ENCODE measurements around the gene RALGPS2. TPM values are rescaled to one million over a fixed set of nuclear protein-coding genes. Genes with fewer than 3 reads are reported as not detected.

The RALGPS2 gene
- total and polyA plus RNA-seq, 2 donors = 6.4 to 17.8 TPM

GRCh38 chr1:178713259-178713658 is 11.8 kb upstream of the RALGPS2 start:
- DNase-seq (ENCODE audit: low read depth in 6 of 9, low spot score in 9 of 9) = no peak
- H3K27me3 ChIP-seq (ENCODE audit: control insufficient read depth in 2 of 2, insufficient read depth in 1 of 2, low read length in 1 of 2) = no peaks in the 10 kb centered on the region

GRCh38 chr1:178714453-178714852 is 10.6 kb upstream of the RALGPS2 start:
- H3K27ac ChIP-seq (ENCODE audit: low read depth in 1 of 2, low read length in 1 of 2) = no peak overlapping the region
- no peak for DNase-seq (ENCODE audit: low read depth in 6 of 9, low spot score in 9 of 9)
- WGBS = 93% methylated on average over 4 of the region's 4 CpGs
- no peaks in the 10 kb centered on the region for H3K27me3 ChIP-seq (ENCODE audit: control insufficient read depth in 2 of 2, insufficient read depth in 1 of 2, low read length in 1 of 2)
- no peaks in the 10 kb centered on the region for H3K36me3 ChIP-seq (ENCODE audit: control insufficient read depth in 2 of 2, insufficient read depth in 2 of 2, low read length in 1 of 2)
- no peaks in the 10 kb centered on the region for H3K9me3 ChIP-seq (ENCODE audit: control insufficient read depth in 2 of 2, insufficient read depth in 1 of 2, low read length in 1 of 2)
- no peaks in the 10 kb centered on the region for H3K4me1 ChIP-seq (ENCODE audit: control insufficient read depth in 2 of 2, insufficient read depth in 2 of 2, low read length in 2 of 2)
- H3K4me3 ChIP-seq (ENCODE audit: low read length in 2 of 2) = no peak overlapping the region

More at GRCh38 chr1:178713259-178713658, 11.8 kb upstream of the RALGPS2 start:
- Histone ChIP-seq H3K9me3 (ENCODE audit: control insufficient read depth in 2 of 2, insufficient read depth in 1 of 2, low read length in 1 of 2) (no peaks in the 10 kb centered on the region), H3K4me1 (ENCODE audit: control insufficient read depth in 2 of 2, insufficient read depth in 2 of 2, low read length in 2 of 2) (no peaks in the 10 kb centered on the region), H3K27ac (ENCODE audit: low read depth in 1 of 2, low read length in 1 of 2) (no peak overlapping the region), H3K4me3 (ENCODE audit: low read length in 2 of 2) (no peak overlapping the region), H3K36me3 (ENCODE audit: control insufficient read depth in 2 of 2, insufficient read depth in 2 of 2, low read length in 1 of 2) (no peaks in the 10 kb centered on the region)
- 36% methylated on average over 2 of the region's 2 CpGs for WGBS

- no peak overlapping the region for H3K27ac ChIP-seq (ENCODE audit: low read depth in 1 of 2, low read length in 1 of 2)
- H3K27me3 ChIP-seq (ENCODE audit: control insufficient read depth in 2 of 2, insufficient read depth in 1 of 2, low read length in 1 of 2) = no peaks in the 10 kb centered on the region
- no peak overlapping the region for H3K4me3 ChIP-seq (ENCODE audit: low read length in 2 of 2)
- no peak for DNase-seq (ENCODE audit: low read depth in 6 of 9, low spot score in 9 of 9)
- no peaks in the 10 kb centered on the region for H3K9me3 ChIP-seq (ENCODE audit: control insufficient read depth in 2 of 2, insufficient read depth in 1 of 2, low read length in 1 of 2)
- H3K4me1 ChIP-seq (ENCODE audit: control insufficient read depth in 2 of 2, insufficient read depth in 2 of 2, low read length in 2 of 2) = no peaks in the 10 kb centered on the region
- no peaks in the 10 kb centered on the region for H3K36me3 ChIP-seq (ENCODE audit: control insufficient read depth in 2 of 2, insufficient read depth in 2 of 2, low read length in 1 of 2)
Measured at GRCh38 chr1:178716111-178716510, 8.9 kb upstream of the RALGPS2 start.

GRCh38 chr1:178718520-178718919 is 6.5 kb upstream of the RALGPS2 start:
- Histone ChIP-seq H3K27me3 (ENCODE audit: control insufficient read depth in 2 of 2, insufficient read depth in 1 of 2, low read length in 1 of 2) (no peaks in the 10 kb centered on the region), H3K4me1 (ENCODE audit: control insufficient read depth in 2 of 2, insufficient read depth in 2 of 2, low read length in 2 of 2) (no peaks in the 10 kb centered on the region), H3K36me3 (ENCODE audit: control insufficient read depth in 2 of 2, insufficient read depth in 2 of 2, low read length in 1 of 2) (no peaks in the 10 kb centered on the region), H3K27ac (ENCODE audit: low read depth in 1 of 2, low read length in 1 of 2) (no peak overlapping the region), H3K9me3 (ENCODE audit: control insufficient read depth in 2 of 2, insufficient read depth in 1 of 2, low read length in 1 of 2) (no peaks in the 10 kb centered on the region), H3K4me3 (ENCODE audit: low read length in 2 of 2) (no peak overlapping the region)
- no peak for DNase-seq (ENCODE audit: low read depth in 6 of 9, low spot score in 9 of 9)
- 96% methylated on average over 1 of the region's 1 CpG for WGBS

- no peaks in the 10 kb centered on the region for H3K27me3 ChIP-seq (ENCODE audit: control insufficient read depth in 2 of 2, insufficient read depth in 1 of 2, low read length in 1 of 2)
- H3K36me3 ChIP-seq (ENCODE audit: control insufficient read depth in 2 of 2, insufficient read depth in 2 of 2, low read length in 1 of 2) = no peaks in the 10 kb centered on the region
- 96% methylated on average over 3 of the region's 3 CpGs for WGBS
- H3K4me3 ChIP-seq (ENCODE audit: low read length in 2 of 2) = no peak overlapping the region
- no peak for DNase-seq (ENCODE audit: low read depth in 6 of 9, low spot score in 9 of 9)
- H3K9me3 ChIP-seq (ENCODE audit: control insufficient read depth in 2 of 2, insufficient read depth in 1 of 2, low read length in 1 of 2) = no peaks in the 10 kb centered on the region
- peaks cover 6% of the 10 kb centered on the region in 2 donors for H3K4me1 ChIP-seq (ENCODE audit: control insufficient read depth in 2 of 2, insufficient read depth in 2 of 2, low read length in 2 of 2)
- no peak overlapping the region for H3K27ac ChIP-seq (ENCODE audit: low read depth in 1 of 2, low read length in 1 of 2)
Measured at GRCh38 chr1:178723546-178723945, 1.5 kb upstream of the RALGPS2 start.

- Histone ChIP-seq H3K9me3 (ENCODE audit: control insufficient read depth in 2 of 2, insufficient read depth in 1 of 2, low read length in 1 of 2) (no peaks in the 10 kb centered on the region), H3K27ac (ENCODE audit: low read depth in 1 of 2, low read length in 1 of 2) (peak overlapping the region; percentile 40 to 81), H3K36me3 (ENCODE audit: control insufficient read depth in 2 of 2, insufficient read depth in 2 of 2, low read length in 1 of 2) (no peaks in the 10 kb centered on the region), H3K4me1 (ENCODE audit: control insufficient read depth in 2 of 2, insufficient read depth in 2 of 2, low read length in 2 of 2) (peaks cover 6% of the 10 kb centered on the region in 2 donors), H3K27me3 (ENCODE audit: control insufficient read depth in 2 of 2, insufficient read depth in 1 of 2, low read length in 1 of 2) (no peaks in the 10 kb centered on the region), H3K4me3 (ENCODE audit: low read length in 2 of 2) (peak overlapping the region; percentile 53 to 93)
- 80% methylated on average over 5 of the region's 5 CpGs for WGBS
- peak in 4 of 9 donors; percentile 2 to 9 (median 5) for DNase-seq (ENCODE audit: low read depth in 6 of 9, low spot score in 9 of 9)
Measured at GRCh38 chr1:178724376-178724727, 692 bp upstream of the RALGPS2 start.

GRCh38 chr1:178725466-178726086 is 532 bp downstream of the RALGPS2 start:
- WGBS = under 1% methylated on average over 75 of the region's 75 CpGs
- Histone ChIP-seq H3K9me3 (ENCODE audit: control insufficient read depth in 2 of 2, insufficient read depth in 1 of 2, low read length in 1 of 2) (no peaks in the 10 kb centered on the region), H3K4me1 (ENCODE audit: control insufficient read depth in 2 of 2, insufficient read depth in 2 of 2, low read length in 2 of 2) (peaks cover 6% of the 10 kb centered on the region in 2 donors), H3K36me3 (ENCODE audit: control insufficient read depth in 2 of 2, insufficient read depth in 2 of 2, low read length in 1 of 2) (no peaks in the 10 kb centered on the region), H3K4me3 (ENCODE audit: low read length in 2 of 2) (peak overlapping the region; percentile 63 to 93), H3K27ac (ENCODE audit: low read depth in 1 of 2, low read length in 1 of 2) (peak overlapping the region; percentile 86 to 94), H3K27me3 (ENCODE audit: control insufficient read depth in 2 of 2, insufficient read depth in 1 of 2, low read length in 1 of 2) (no peaks in the 10 kb centered on the region)
- DNase-seq (ENCODE audit: low read depth in 6 of 9, low spot score in 9 of 9) = peak in 6 of 9 donors; percentile 33 to 71 (median 50)

GRCh38 chr1:178726087-178726517 is 1.1 kb downstream of the RALGPS2 start:
- WGBS = under 1% methylated on average over 21 of the region's 21 CpGs
- peaks cover 6% of the 10 kb centered on the region in 2 donors for H3K4me1 ChIP-seq (ENCODE audit: control insufficient read depth in 2 of 2, insufficient read depth in 2 of 2, low read length in 2 of 2)

GRCh38 chr1:178726545-178726944 is 1.5 kb downstream of the RALGPS2 start:
- peaks cover 0 to 3% of the 10 kb centered on the region in 2 donors for H3K36me3 ChIP-seq (ENCODE audit: control insufficient read depth in 2 of 2, insufficient read depth in 2 of 2, low read length in 1 of 2)
- peak in 2 of 9 donors; percentile 1 to 3 for DNase-seq (ENCODE audit: low read depth in 6 of 9, low spot score in 9 of 9)
- 39% methylated on average over 5 of the region's 5 CpGs for WGBS
- H3K9me3 ChIP-seq (ENCODE audit: control insufficient read depth in 2 of 2, insufficient read depth in 1 of 2, low read length in 1 of 2) = no peaks in the 10 kb centered on the region
- no peaks in the 10 kb centered on the region for H3K27me3 ChIP-seq (ENCODE audit: control insufficient read depth in 2 of 2, insufficient read depth in 1 of 2, low read length in 1 of 2)
- H3K4me3 ChIP-seq (ENCODE audit: low read length in 2 of 2) = peak overlapping the region; percentile 63 to 93
- H3K27ac ChIP-seq (ENCODE audit: low read depth in 1 of 2, low read length in 1 of 2) = peak overlapping the region in 1 of 2 donors; percentile 86
- H3K4me1 ChIP-seq (ENCODE audit: control insufficient read depth in 2 of 2, insufficient read depth in 2 of 2, low read length in 2 of 2) = peaks cover 6% of the 10 kb centered on the region in 2 donors

More at GRCh38 chr1:178726087-178726517, 1.1 kb downstream of the RALGPS2 start:
- Histone ChIP-seq H3K36me3 (ENCODE audit: control insufficient read depth in 2 of 2, insufficient read depth in 2 of 2, low read length in 1 of 2) (peaks cover 0 to 3% of the 10 kb centered on the region in 2 donors), H3K4me3 (ENCODE audit: low read length in 2 of 2) (peak overlapping the region; percentile 63 to 93), H3K27me3 (ENCODE audit: control insufficient read depth in 2 of 2, insufficient read depth in 1 of 2, low read length in 1 of 2) (no peaks in the 10 kb centered on the region), H3K9me3 (ENCODE audit: control insufficient read depth in 2 of 2, insufficient read depth in 1 of 2, low read length in 1 of 2) (no peaks in the 10 kb centered on the region), H3K27ac (ENCODE audit: low read depth in 1 of 2, low read length in 1 of 2) (peak overlapping the region; percentile 82 to 86)
- DNase-seq (ENCODE audit: low read depth in 6 of 9, low spot score in 9 of 9) = peak; percentile 62 to 93 (median 83)

Data from thymus (tissue), 11 donors.